ENCODE data around the gene HPSE2.
"Not testable (repeated sequence)": the region's sequence is repeated elsewhere in the genome, so short reads cannot be mapped to it uniquely, and the experiment has no call there.

Gene HPSE2

GRCh38 chr10:98536551-98536950 lies 699.1 kb downstream of the HPSE2 start:
- DNase-seq = no peak

GRCh38 chr10:98533746-98534445 lies 701.8 kb downstream of the HPSE2 start:
- no peak for DNase-seq

GRCh38 chr10:98533241-98533640 lies 702.4 kb downstream of the HPSE2 start:
- no peak for DNase-seq

GRCh38 chr10:98528805-98529183 lies 706.9 kb downstream of the HPSE2 start:
- DNase-seq = no peak

GRCh38 chr10:98528166-98528804 lies 707.4 kb downstream of the HPSE2 start:
- no peak for DNase-seq

- no peak for DNase-seq
Measured at GRCh38 chr10:98525969-98526368, 709.7 kb downstream of the HPSE2 start.

GRCh38 chr10:98524124-98524523 lies 711.5 kb downstream of the HPSE2 start:
- DNase-seq = no peak

- DNase-seq = no peak
Measured at GRCh38 chr10:98519841-98520240, 715.8 kb downstream of the HPSE2 start.

GRCh38 chr10:98517672-98518071 lies 718.0 kb downstream of the HPSE2 start:
- DNase-seq = no peak

- no peak for DNase-seq
Measured at GRCh38 chr10:98516352-98516751, 719.3 kb downstream of the HPSE2 start.

GRCh38 chr10:98513704-98514103 lies 721.9 kb downstream of the HPSE2 start:
- no peak for DNase-seq

- DNase-seq = no peak
Measured at GRCh38 chr10:98511876-98512275, 723.8 kb downstream of the HPSE2 start.

GRCh38 chr10:98510412-98510995 lies 725.1 kb downstream of the HPSE2 start:
- DNase-seq = no peak

GRCh38 chr10:98509745-98510144 lies 725.9 kb downstream of the HPSE2 start:
- no peak for DNase-seq

GRCh38 chr10:98502535-98502934 lies 733.1 kb downstream of the HPSE2 start:
- DNase-seq = not testable (repeated sequence)

GRCh38 chr10:98492763-98493162 lies 742.9 kb downstream of the HPSE2 start:
- no peak for DNase-seq

- DNase-seq = no peak
Measured at GRCh38 chr10:98489561-98490481, 745.8 kb downstream of the HPSE2 start.

GRCh38 chr10:98488669-98489430 lies 746.8 kb downstream of the HPSE2 start:
- DNase-seq = no peak

GRCh38 chr10:98487649-98488048 lies 748.0 kb downstream of the HPSE2 start:
- no peak for DNase-seq

- DNase-seq = no peak
Measured at GRCh38 chr10:98486421-98486820, 749.2 kb downstream of the HPSE2 start.

GRCh38 chr10:98485959-98486358 lies 749.7 kb downstream of the HPSE2 start:
- DNase-seq = no peak

- DNase-seq = no peak
Measured at GRCh38 chr10:98483658-98484057, 752.0 kb downstream of the HPSE2 start.

- DNase-seq = no peak
Measured at GRCh38 chr10:98482096-98482495, 753.6 kb downstream of the HPSE2 start.
